ENCODE data around the gene NKX2-4.
"Not testable (repeated sequence)": the region's sequence is repeated elsewhere in the genome, so short reads cannot be mapped to it uniquely, and the experiment has no call there.

Gene NKX2-4

GRCh38 chr20:21376626-21377025 is 20.7 kb downstream of the NKX2-4 start:
- H3K27me3 ChIP-seq (ENCODE audit: control insufficient read depth, insufficient read depth, low read length): no peaks in the 10 kb centered on the region
- no peak overlapping the region for H3K27ac ChIP-seq (ENCODE audit: low read length)
- no peaks in the 10 kb centered on the region for H3K4me1 ChIP-seq (ENCODE audit: control insufficient read depth, low read depth, low read length)
- no peak overlapping the region for H3K9ac ChIP-seq (ENCODE audit: low read length)
- H3K4me3 ChIP-seq (ENCODE audit: low read length): no peak overlapping the region
- H3K9me3 ChIP-seq (ENCODE audit: control insufficient read depth, low read depth, low read length): no peaks in the 10 kb centered on the region
- H3K36me3 ChIP-seq (ENCODE audit: control insufficient read depth, low read depth, low read length): peaks cover 25% of the 10 kb centered on the region

DNA sequence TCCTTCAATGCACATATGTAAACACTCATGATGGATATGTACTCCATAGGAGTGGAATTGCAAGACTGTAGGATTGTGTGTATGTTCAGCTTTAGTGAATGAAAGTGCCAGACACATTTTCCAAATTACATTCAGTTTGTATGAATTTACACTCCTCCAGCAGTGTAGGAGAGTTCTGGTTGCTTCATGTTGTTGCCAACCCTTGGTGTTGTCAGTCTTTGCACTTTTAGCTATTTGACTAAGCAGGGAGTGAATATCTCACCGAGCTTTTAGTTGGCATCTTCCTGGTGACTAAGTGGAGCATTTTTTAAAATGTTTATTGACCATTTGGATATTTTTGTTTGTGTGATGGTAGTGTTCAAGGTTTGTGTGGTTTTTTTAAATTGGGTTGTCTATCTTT is 23.9 kb downstream of the NKX2-4 start:
- Histone ChIP-seq H3K9me3 (ENCODE audit: control insufficient read depth, low read depth, low read length) (no peaks in the 10 kb centered on the region), H3K36me3 (ENCODE audit: control insufficient read depth, low read depth, low read length) (peaks cover 38% of the 10 kb centered on the region), H3K27me3 (ENCODE audit: control insufficient read depth, insufficient read depth, low read length) (no peaks in the 10 kb centered on the region), H3K9ac (ENCODE audit: low read length) (no peak overlapping the region), H3K4me3 (ENCODE audit: low read length) (no peak overlapping the region), H3K27ac (ENCODE audit: low read length) (no peak overlapping the region), H3K4me1 (ENCODE audit: control insufficient read depth, low read depth, low read length) (no peaks in the 10 kb centered on the region)

GRCh38 chr20:21372016-21372415 is 25.3 kb downstream of the NKX2-4 start:
- no peak overlapping the region for H3K27ac ChIP-seq (ENCODE audit: low read length)
- no peak overlapping the region for H3K4me3 ChIP-seq (ENCODE audit: low read length)
- H3K27me3 ChIP-seq (ENCODE audit: control insufficient read depth, insufficient read depth, low read length): no peaks in the 10 kb centered on the region
- no peaks in the 10 kb centered on the region for H3K9me3 ChIP-seq (ENCODE audit: control insufficient read depth, low read depth, low read length)
- H3K4me1 ChIP-seq (ENCODE audit: control insufficient read depth, low read depth, low read length): no peaks in the 10 kb centered on the region
- peaks cover 43% of the 10 kb centered on the region for H3K36me3 ChIP-seq (ENCODE audit: control insufficient read depth, low read depth, low read length)
- no peak overlapping the region for H3K9ac ChIP-seq (ENCODE audit: low read length)

- peaks cover 52% of the 10 kb centered on the region for H3K36me3 ChIP-seq (ENCODE audit: control insufficient read depth, low read depth, low read length)
- no peak overlapping the region for H3K4me3 ChIP-seq (ENCODE audit: low read length)
- H3K9me3 ChIP-seq (ENCODE audit: control insufficient read depth, low read depth, low read length): no peaks in the 10 kb centered on the region
- H3K27ac ChIP-seq (ENCODE audit: low read length): no peak overlapping the region
- no peaks in the 10 kb centered on the region for H3K27me3 ChIP-seq (ENCODE audit: control insufficient read depth, insufficient read depth, low read length)
- no peaks in the 10 kb centered on the region for H3K4me1 ChIP-seq (ENCODE audit: control insufficient read depth, low read depth, low read length)
- H3K9ac ChIP-seq (ENCODE audit: low read length): no peak overlapping the region
Measured at GRCh38 chr20:21371193-21371592, 26.1 kb downstream of the NKX2-4 start.

- Histone ChIP-seq H3K27me3 (ENCODE audit: control insufficient read depth, insufficient read depth, low read length) (no peaks in the 10 kb centered on the region), H3K4me3 (ENCODE audit: low read length) (no peak overlapping the region), H3K9ac (ENCODE audit: low read length) (no peak overlapping the region), H3K36me3 (ENCODE audit: control insufficient read depth, low read depth, low read length) (peaks cover 67% of the 10 kb centered on the region), H3K4me1 (ENCODE audit: control insufficient read depth, low read depth, low read length) (no peaks in the 10 kb centered on the region), H3K27ac (ENCODE audit: low read length) (no peak overlapping the region), H3K9me3 (ENCODE audit: control insufficient read depth, low read depth, low read length) (no peaks in the 10 kb centered on the region)
Measured at GRCh38 chr20:21368791-21369190, 28.5 kb downstream of the NKX2-4 start.

DNA sequence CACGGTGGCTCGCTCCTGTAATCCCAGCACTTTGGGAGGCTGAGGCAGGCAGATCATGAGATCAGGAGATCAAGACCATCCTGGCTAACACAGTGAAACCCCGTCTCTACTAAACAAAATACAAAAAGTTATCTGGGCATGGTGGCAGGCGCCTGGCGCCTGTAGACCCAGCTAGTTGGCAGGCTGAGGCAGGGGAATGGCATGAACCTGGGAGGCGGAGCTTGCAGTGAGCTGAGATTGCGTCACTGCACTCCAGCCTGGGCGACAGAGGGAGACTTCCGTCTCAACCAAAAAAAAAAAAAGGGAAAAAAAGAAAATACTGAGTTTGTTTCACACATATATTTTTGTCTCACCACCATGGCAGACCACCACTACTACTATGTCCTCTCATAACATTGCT is 31.1 kb downstream of the NKX2-4 start:
- H3K4me1 ChIP-seq (ENCODE audit: control insufficient read depth, low read depth, low read length); H3K4me3 ChIP-seq (ENCODE audit: low read length); H3K27me3 ChIP-seq (ENCODE audit: control insufficient read depth, insufficient read depth, low read length); H3K27ac ChIP-seq (ENCODE audit: low read length); H3K9ac ChIP-seq (ENCODE audit: low read length); H3K9me3 ChIP-seq (ENCODE audit: control insufficient read depth, low read depth, low read length): not testable (repeated sequence)
- H3K36me3 ChIP-seq (ENCODE audit: control insufficient read depth, low read depth, low read length): peaks cover 77% of the 10 kb centered on the region

DNA sequence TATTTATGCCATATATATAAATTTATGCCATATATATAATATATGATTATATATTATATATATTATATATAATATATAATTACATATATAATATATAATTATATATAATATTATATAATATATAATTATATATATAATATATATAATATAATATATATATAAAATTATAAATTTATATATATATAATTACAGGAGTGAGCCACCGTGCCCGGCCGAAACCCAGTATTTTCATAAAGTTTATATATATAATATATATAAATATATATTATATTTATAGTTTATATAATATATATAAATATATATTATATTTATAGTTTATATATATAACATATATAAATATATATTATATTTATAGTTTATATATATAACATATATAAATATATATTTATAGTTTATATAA is 31.6 kb downstream of the NKX2-4 start:
- H3K27ac ChIP-seq (ENCODE audit: low read length): no peak overlapping the region
- no peak overlapping the region for H3K4me3 ChIP-seq (ENCODE audit: low read length)
- no peaks in the 10 kb centered on the region for H3K4me1 ChIP-seq (ENCODE audit: control insufficient read depth, low read depth, low read length)
- H3K9ac ChIP-seq (ENCODE audit: low read length): no peak overlapping the region
- H3K27me3 ChIP-seq (ENCODE audit: control insufficient read depth, insufficient read depth, low read length): no peaks in the 10 kb centered on the region
- no peaks in the 10 kb centered on the region for H3K9me3 ChIP-seq (ENCODE audit: control insufficient read depth, low read depth, low read length)
- peaks cover 74% of the 10 kb centered on the region for H3K36me3 ChIP-seq (ENCODE audit: control insufficient read depth, low read depth, low read length)

DNA sequence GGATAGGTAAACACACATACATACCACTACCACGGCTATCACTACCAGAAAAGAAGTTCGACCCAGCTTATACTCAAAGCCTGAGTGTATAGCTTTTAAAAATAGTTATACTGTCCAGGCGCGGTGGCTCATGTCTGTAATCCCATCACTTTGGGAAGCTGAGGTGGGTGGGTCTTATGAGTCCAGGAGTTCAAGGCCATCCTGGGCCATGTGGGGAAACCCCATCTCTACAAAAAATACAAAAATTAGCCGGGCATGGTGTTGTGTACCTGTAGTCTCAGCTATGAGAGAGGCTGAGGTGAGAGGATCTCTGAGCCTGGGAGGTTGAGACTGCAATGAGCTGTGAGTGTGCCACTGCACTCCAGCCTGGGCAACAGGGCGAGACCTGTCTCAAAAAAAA is 32.9 kb downstream of the NKX2-4 start:
- Histone ChIP-seq H3K9ac (ENCODE audit: low read length) (no peak overlapping the region), H3K4me3 (ENCODE audit: low read length) (no peak overlapping the region), H3K27me3 (ENCODE audit: control insufficient read depth, insufficient read depth, low read length) (no peaks in the 10 kb centered on the region), H3K27ac (ENCODE audit: low read length) (no peak overlapping the region), H3K4me1 (ENCODE audit: control insufficient read depth, low read depth, low read length) (no peaks in the 10 kb centered on the region), H3K36me3 (ENCODE audit: control insufficient read depth, low read depth, low read length) (peaks cover 78% of the 10 kb centered on the region), H3K9me3 (ENCODE audit: control insufficient read depth, low read depth, low read length) (no peaks in the 10 kb centered on the region)

DNA sequence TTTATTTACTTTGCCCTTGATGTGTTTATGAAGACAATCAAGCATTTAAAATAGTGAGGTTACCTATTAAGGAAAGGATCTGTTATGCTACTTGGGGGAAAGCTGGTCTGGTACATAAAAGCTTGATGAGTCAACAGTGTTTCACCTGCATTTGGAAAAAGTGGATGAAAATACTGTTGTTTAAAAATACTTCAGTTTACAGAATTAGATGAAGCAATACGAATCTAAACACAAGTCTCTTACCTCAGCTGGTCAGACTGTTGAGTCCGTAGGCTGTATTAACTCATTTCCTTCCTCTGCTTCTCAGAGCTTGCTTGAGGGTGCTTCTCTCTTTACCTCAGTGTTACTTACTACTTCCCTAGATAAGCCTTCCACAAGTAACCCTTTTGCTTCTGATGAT is 36.1 kb downstream of the NKX2-4 start:
- Histone ChIP-seq H3K9me3 (ENCODE audit: control insufficient read depth, low read depth, low read length) (no peaks in the 10 kb centered on the region), H3K4me1 (ENCODE audit: control insufficient read depth, low read depth, low read length) (no peaks in the 10 kb centered on the region), H3K36me3 (ENCODE audit: control insufficient read depth, low read depth, low read length) (peaks cover 79% of the 10 kb centered on the region), H3K27me3 (ENCODE audit: control insufficient read depth, insufficient read depth, low read length) (no peaks in the 10 kb centered on the region), H3K27ac (ENCODE audit: low read length) (no peak overlapping the region), H3K9ac (ENCODE audit: low read length) (no peak overlapping the region), H3K4me3 (ENCODE audit: low read length) (no peak overlapping the region)

GRCh38 chr20:21360705-21361104 is 36.6 kb downstream of the NKX2-4 start:
- H3K27ac ChIP-seq (ENCODE audit: low read length): no peak overlapping the region

GRCh38 chr20:21358737-21359136 is 38.6 kb downstream of the NKX2-4 start:
- Histone ChIP-seq H3K27ac (ENCODE audit: low read length) (no peak overlapping the region), H3K27me3 (ENCODE audit: control insufficient read depth, insufficient read depth, low read length) (no peaks in the 10 kb centered on the region), H3K36me3 (ENCODE audit: control insufficient read depth, low read depth, low read length) (peaks cover 79% of the 10 kb centered on the region), H3K4me3 (ENCODE audit: low read length) (no peak overlapping the region), H3K9ac (ENCODE audit: low read length) (no peak overlapping the region), H3K4me1 (ENCODE audit: control insufficient read depth, low read depth, low read length) (no peaks in the 10 kb centered on the region), H3K9me3 (ENCODE audit: control insufficient read depth, low read depth, low read length) (no peaks in the 10 kb centered on the region)

More at GRCh38 chr20:21360705-21361104, 36.6 kb downstream of the NKX2-4 start:
- H3K4me3 ChIP-seq (ENCODE audit: low read length): no peak overlapping the region
- no peaks in the 10 kb centered on the region for H3K9me3 ChIP-seq (ENCODE audit: control insufficient read depth, low read depth, low read length)
- no peaks in the 10 kb centered on the region for H3K27me3 ChIP-seq (ENCODE audit: control insufficient read depth, insufficient read depth, low read length)
- no peaks in the 10 kb centered on the region for H3K4me1 ChIP-seq (ENCODE audit: control insufficient read depth, low read depth, low read length)
- H3K9ac ChIP-seq (ENCODE audit: low read length): no peak overlapping the region
- peaks cover 83% of the 10 kb centered on the region for H3K36me3 ChIP-seq (ENCODE audit: control insufficient read depth, low read depth, low read length)

GRCh38 chr20:21357844-21358243 is 39.5 kb downstream of the NKX2-4 start:
- H3K27me3 ChIP-seq (ENCODE audit: control insufficient read depth, insufficient read depth, low read length): no peaks in the 10 kb centered on the region
- no peak overlapping the region for H3K4me3 ChIP-seq (ENCODE audit: low read length)
- no peak overlapping the region for H3K27ac ChIP-seq (ENCODE audit: low read length)
- H3K36me3 ChIP-seq (ENCODE audit: control insufficient read depth, low read depth, low read length): peaks cover 76% of the 10 kb centered on the region
- H3K9me3 ChIP-seq (ENCODE audit: control insufficient read depth, low read depth, low read length): no peaks in the 10 kb centered on the region
- no peaks in the 10 kb centered on the region for H3K4me1 ChIP-seq (ENCODE audit: control insufficient read depth, low read depth, low read length)
- H3K9ac ChIP-seq (ENCODE audit: low read length): no peak overlapping the region
